ENCODE data around the gene MAP1LC3B.

DNA sequence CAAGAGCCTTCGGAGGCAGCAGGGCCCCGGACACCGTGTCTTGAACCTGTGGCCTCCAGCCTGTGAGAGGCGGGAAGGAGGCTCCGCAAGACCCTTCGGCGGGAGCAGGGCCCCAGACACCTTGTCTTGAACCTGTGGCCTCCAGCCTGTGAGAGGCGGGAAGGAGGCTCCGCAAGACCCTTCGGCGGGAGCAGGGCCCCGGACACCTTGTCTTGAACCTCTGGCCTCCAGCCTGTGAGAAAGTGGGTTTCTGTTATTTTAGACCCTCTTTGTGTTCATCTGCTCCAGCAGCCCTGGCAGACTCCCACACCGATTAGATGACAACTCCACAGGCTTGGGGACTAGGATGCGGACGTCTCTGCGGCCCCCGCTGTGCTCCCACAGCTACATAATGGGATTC, 38.5 kb upstream of the MAP1LC3B start:
- no peak for TF ChIP-seq CTCF (IDR thresholded peaks at IDR 0.05)
- no peak for TF ChIP-seq POLR2A (IDR thresholded peaks at IDR 0.05)
